Activated CD8-positive, alpha-beta T cell treated with anti-CD3 and anti-CD28 coated beads for 36 hours (primary cell): Measurements from ENCODE around the gene PLLP. TPM values are rescaled to one million over a fixed set of nuclear protein-coding genes. Genes with fewer than 3 reads are reported as not detected.

Experiments used
- ATAC-seq: fragments of 200-7000 bp; cut with Tn5 transposase; one replicate; pipeline ENCODE4 v1.10.0; 2021; ENCODE audit warnings: mild to moderate bottlenecking, moderate library complexity
- CTCF ChIA-PET: fragments of 350-600 bp; sonication (Branson Sonifier 250); formaldehyde crosslinking; loops from one replicate; lab custom pipeline; 2021; ENCODE audit warnings: antibody characterized with exemption; lab: Charles Lee
- POLR2A ChIA-PET: fragments of 350-600 bp; sonication (Branson Sonifier 250); formaldehyde crosslinking; loops from one replicate; lab custom pipeline; 2021; ENCODE audit warnings: antibody characterized with exemption; lab: Charles Lee
- DNase-seq: peaks from one replicate; pipeline ENCODE4 v3.0.0-alpha.2; 2020
- H3K27ac Mint-ChIP-seq: one replicate; pipeline ENCODE4 v1.8.0; 2021; ENCODE audit warnings: mild to moderate bottlenecking, mixed read lengths
- H3K27me3 Mint-ChIP-seq: one replicate; pipeline ENCODE4 v1.8.0; 2021; ENCODE audit warnings: mixed read lengths
- H3K36me3 Mint-ChIP-seq: one replicate; pipeline ENCODE4 v1.8.0; 2021; ENCODE audit warnings: low read depth, mixed read lengths
- H3K4me1 Mint-ChIP-seq: one replicate; pipeline ENCODE4 v1.8.0; 2021; ENCODE audit warnings: low read depth, mixed read lengths
- H3K4me3 Mint-ChIP-seq: one replicate; pipeline ENCODE4 v1.8.0; 2021; ENCODE audit warnings: mild to moderate bottlenecking, moderate library complexity, mixed read lengths
- H3K9me3 Mint-ChIP-seq: one replicate; pipeline ENCODE4 v1.8.0; 2021; ENCODE audit warnings: mixed read lengths
- CTCF ChIP-seq: fragments of 200-600 bp; IDR thresholded peaks from one replicate; pipeline ENCODE4 v1.8.0; 2022; ENCODE audit warnings: antibody characterized with exemption, mild to moderate bottlenecking
- intact Hi-C: fragments of 100-400 bp; cut with micrococcal nuclease; formaldehyde crosslinking; loops from one replicate; pipeline ENCODE4 v1.10.0; 2022
- total RNA-seq, 2 experiments: library from RNA; stranded (reverse); gene quantifications; one replicate each; pipeline ENCODE4 v1.2.3, GENCODE V29; 2021

Gene PLLP
- total RNA-seq, 2 experiments from 2014 or later: 0.51 to 0.65 TPM

- no peak for ATAC-seq
- POLR2A ChIA-PET: no interaction called here
- TF ChIP-seq CTCF: no peak
- Mint-ChIP-seq H3K36me3 (no peaks in the 10 kb centered on the region), H3K4me1 (no peaks in the 10 kb centered on the region), H3K27ac (no peak overlapping the region), H3K4me3 (no peak overlapping the region), H3K27me3 (no peaks in the 10 kb centered on the region), H3K9me3 (no peaks in the 10 kb centered on the region)
- DNase-seq: no peak
- intact Hi-C loops: no loop called here
- CTCF ChIA-PET: no interaction called here
Observed at GRCh38 chr16:57324749-57325148, 40.3 kb upstream of the PLLP start.

- Mint-ChIP-seq H3K36me3 (no peaks in the 10 kb centered on the region), H3K4me3 (no peak overlapping the region), H3K27ac (no peak overlapping the region), H3K27me3 (no peaks in the 10 kb centered on the region), H3K9me3 (no peaks in the 10 kb centered on the region), H3K4me1 (peaks cover 7% of the 10 kb centered on the region)
- DNase-seq (no peak), ATAC-seq (no peak)
- POLR2A ChIA-PET: no interaction called here
- CTCF ChIA-PET: interaction anchor here (1.7 kb wide), 1 partner anchor 98 kb away, joined by 3 read pairs; no protein-coding TSS in a partner anchor
- TF ChIP-seq CTCF: no peak
- intact Hi-C loops: no loop called here
Observed at GRCh38 chr16:57319646-57320045, 35.2 kb upstream of the PLLP start.

- Mint-ChIP-seq H3K27ac (no peak overlapping the region), H3K36me3 (no peaks in the 10 kb centered on the region)
- CTCF ChIA-PET: interaction anchor here (1.7 kb wide), 1 partner anchor 99 kb away, joined by 3 read pairs; no protein-coding TSS in a partner anchor
Observed at GRCh38 chr16:57318240-57318970, 33.9 kb upstream of the PLLP start.

GRCh38 chr16:57316390-57317017, 32.0 kb upstream of the PLLP start:
- peaks cover 20% of the 10 kb centered on the region for H3K4me1 Mint-ChIP-seq
- no peak for TF ChIP-seq CTCF
- CTCF ChIA-PET: interaction anchor here (1.0 to 1.1 kb wide), 2 partner anchors 16 to 81 kb away, joined by 3 to 4 read pairs; no protein-coding TSS in a partner anchor
- no peaks in the 10 kb centered on the region for H3K9me3 Mint-ChIP-seq
- H3K4me3 Mint-ChIP-seq: no peak overlapping the region
- H3K36me3 Mint-ChIP-seq: no peaks in the 10 kb centered on the region
- intact Hi-C loops: no loop called here
- no peak for DNase-seq
- no peaks in the 10 kb centered on the region for H3K27me3 Mint-ChIP-seq
- POLR2A ChIA-PET: no interaction called here
- no peak for ATAC-seq
- no peak overlapping the region for H3K27ac Mint-ChIP-seq

More at GRCh38 chr16:57318240-57318970, 33.9 kb upstream of the PLLP start:
- H3K9me3 Mint-ChIP-seq: no peaks in the 10 kb centered on the region
- POLR2A ChIA-PET: no interaction called here
- DNase-seq (no peak), ATAC-seq (no peak)
- no peak for TF ChIP-seq CTCF
- H3K27me3 Mint-ChIP-seq: no peaks in the 10 kb centered on the region
- peaks cover 16% of the 10 kb centered on the region for H3K4me1 Mint-ChIP-seq
- intact Hi-C loops: no loop called here
- no peak overlapping the region for H3K4me3 Mint-ChIP-seq

- Mint-ChIP-seq H3K9me3 (no peaks in the 10 kb centered on the region), H3K27me3 (no peaks in the 10 kb centered on the region), H3K4me3 (no peak overlapping the region), H3K27ac (no peak overlapping the region), H3K36me3 (no peaks in the 10 kb centered on the region), H3K4me1 (peaks cover 21% of the 10 kb centered on the region)
- intact Hi-C loops: no loop called here
- no peak for TF ChIP-seq CTCF
- DNase-seq: no peak
- ATAC-seq: no peak
- ChIA-PET CTCF (no interaction called here), POLR2A (interaction anchor here (1.9 kb wide), 1 partner anchor 101 kb away, joined by 8 read pairs; no protein-coding TSS in a partner anchor)
Observed at GRCh38 chr16:57315416-57315815, 30.9 kb upstream of the PLLP start.
